ENCODE data around the gene CEMIP2.

Gene CEMIP2

DNA sequence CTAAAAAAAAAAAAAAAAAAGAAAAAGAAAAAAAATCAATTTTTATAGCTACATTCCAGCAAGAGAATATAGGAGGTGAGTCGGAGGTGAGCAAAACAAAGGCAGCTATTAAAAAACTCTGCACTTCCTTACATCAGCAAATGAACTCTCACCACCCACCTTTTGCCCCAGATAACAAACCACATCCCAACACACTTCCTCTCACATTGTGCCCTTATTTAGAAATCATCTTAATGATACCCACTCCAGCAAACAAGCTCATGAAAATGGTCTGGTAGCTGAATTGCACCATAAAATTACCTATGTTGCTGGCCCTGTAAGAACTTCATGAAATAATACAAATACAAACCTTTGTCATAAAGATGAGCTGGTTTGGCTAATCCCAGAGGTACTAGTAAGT lies 82.9 kb downstream of the CEMIP2 start:
- TF ChIP-seq, protein P1, sequence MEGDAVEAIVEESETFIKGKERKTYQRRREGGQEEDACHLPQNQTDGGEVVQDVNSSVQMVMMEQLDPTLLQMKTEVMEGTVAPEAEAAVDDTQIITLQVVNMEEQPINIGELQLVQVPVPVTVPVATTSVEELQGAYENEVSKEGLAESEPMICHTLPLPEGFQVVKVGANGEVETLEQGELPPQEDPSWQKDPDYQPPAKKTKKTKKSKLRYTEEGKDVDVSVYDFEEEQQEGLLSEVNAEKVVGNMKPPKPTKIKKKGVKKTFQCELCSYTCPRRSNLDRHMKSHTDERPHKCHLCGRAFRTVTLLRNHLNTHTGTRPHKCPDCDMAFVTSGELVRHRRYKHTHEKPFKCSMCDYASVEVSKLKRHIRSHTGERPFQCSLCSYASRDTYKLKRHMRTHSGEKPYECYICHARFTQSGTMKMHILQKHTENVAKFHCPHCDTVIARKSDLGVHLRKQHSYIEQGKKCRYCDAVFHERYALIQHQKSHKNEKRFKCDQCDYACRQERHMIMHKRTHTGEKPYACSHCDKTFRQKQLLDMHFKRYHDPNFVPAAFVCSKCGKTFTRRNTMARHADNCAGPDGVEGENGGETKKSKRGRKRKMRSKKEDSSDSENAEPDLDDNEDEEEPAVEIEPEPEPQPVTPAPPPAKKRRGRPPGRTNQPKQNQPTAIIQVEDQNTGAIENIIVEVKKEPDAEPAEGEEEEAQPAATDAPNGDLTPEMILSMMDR (IDR thresholded peaks at IDR 0.05; ENCODE audit: insufficient read depth, low read depth, low read length, missing control alignments): no peak
- no peak for DNase-seq (ENCODE audit: low read depth)
- H3K4me3 ChIP-seq (ENCODE audit: low read length): no peak overlapping the region

DNA sequence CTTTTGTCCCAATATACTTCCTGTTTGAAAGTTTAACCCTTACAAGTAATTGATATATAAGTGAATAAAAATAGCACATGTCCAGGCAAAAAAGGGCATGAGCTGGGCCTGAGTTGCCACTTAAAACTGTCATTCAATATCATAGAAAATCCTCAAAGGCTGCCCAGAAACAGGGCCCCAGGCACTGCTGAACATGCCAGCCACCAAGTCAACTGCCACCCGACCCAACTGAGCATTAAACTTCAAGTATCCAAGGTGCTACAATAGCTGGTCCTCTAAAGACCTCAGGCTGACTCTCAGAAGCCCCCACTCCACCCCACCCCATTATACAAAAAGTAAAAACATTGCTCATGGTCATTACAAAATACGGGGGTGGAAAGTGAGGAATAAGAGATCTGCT lies 83.7 kb downstream of the CEMIP2 start:
- no peak overlapping the region for H3K4me3 ChIP-seq (ENCODE audit: low read length)
- no peak for DNase-seq (ENCODE audit: low read depth)
- TF ChIP-seq, protein P1 (IDR thresholded peaks at IDR 0.05; ENCODE audit: insufficient read depth, low read depth, low read length, missing control alignments): no peak

DNA sequence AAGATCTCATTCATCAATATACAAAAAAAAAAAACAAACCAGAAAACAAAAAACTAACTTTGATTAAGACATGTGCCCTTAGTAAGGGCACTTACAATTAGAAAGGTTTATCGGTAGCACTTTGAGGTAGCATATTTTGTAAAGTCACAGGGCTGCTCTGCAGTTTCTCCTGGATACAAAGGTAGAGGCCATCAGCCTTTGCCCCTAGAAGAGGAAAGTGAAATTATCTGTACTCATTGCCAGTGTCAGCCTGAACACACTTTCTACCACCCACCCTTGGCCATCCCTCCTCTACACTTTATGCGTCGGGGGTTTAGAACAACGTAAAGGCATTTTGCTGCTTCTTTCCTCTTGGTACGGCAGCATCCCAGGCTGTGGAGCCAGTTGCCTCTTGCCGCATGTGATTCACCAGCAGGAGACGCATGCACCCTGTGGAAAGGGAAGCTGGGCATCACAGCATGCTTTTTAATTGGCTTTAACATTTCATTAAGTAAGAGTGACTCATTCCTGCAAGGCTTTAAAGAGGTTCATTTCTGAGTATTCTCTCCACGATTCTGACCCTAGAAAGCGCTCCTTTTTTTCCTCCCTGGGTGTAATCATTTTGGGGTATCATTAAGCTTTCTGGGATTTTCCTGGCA lies 84.6 kb downstream of the CEMIP2 start:
- DNase-seq (ENCODE audit: low read depth): peak; percentile 88
- H3K4me3 ChIP-seq (ENCODE audit: low read length): no peak overlapping the region
- TF ChIP-seq, protein P1 (IDR thresholded peaks at IDR 0.05; ENCODE audit: insufficient read depth, low read depth, low read length, missing control alignments): peak; percentile 87

DNA sequence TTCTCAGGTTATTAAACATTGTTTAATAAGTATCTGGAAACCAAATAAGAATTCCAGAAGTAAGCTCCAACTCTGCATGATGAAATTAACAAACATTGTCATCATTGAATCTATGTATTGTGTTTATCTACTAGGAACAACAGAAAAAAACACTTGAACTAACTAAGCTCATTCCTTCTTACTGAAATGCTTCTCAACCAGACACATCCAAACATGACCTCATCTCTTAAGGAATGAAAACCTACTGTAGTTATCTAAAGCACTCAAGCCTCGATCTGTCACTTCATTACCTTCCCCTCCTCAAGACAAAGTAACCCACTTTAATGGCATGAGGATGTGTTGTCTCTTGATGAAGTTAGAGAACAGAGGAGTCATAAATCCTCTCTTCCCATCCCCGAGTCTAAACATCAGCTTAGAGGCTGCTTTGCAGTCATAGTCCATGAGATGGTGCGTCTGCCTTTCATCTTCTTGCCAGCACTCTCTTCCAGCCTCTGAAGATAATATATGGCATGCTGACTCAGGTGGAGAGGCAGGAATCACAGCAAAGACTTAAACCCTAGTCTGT lies 86.5 kb downstream of the CEMIP2 start:
- H3K4me3 ChIP-seq (ENCODE audit: low read length): no peak overlapping the region
- TF ChIP-seq, protein P1 (IDR thresholded peaks at IDR 0.05; ENCODE audit: insufficient read depth, low read depth, low read length, missing control alignments): no peak
- peak; percentile 58 for DNase-seq (ENCODE audit: low read depth)

DNA sequence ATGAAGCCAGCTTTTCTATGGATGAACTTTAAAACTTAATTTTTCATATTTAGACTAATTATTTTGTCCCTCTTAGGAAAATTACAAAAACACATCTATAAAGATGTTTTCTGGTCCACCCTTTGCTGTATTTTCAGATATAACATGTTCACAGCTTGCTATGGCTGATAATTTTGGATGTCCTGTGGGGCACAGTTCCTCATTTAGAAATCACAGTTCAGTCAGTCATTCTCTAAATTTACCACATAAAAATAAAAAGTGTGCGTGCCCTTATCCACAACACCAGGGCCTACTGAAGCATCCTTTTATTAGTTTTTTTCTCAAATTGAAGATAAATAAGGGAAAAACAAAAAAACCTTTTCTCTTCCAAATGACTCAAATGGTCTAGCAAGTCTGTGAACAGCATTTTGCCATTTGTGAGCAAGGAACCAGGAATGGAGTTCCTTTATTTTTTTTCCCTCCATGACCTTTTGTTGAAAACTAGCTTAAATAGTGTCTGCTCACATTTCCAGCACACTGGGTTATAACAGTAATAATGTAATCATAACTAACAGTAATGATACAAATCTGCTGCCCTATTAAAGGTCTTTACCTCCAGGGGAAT lies 87.1 kb downstream of the CEMIP2 start:
- no peak for DNase-seq (ENCODE audit: low read depth)
- no peak overlapping the region for H3K4me3 ChIP-seq (ENCODE audit: low read length)
- TF ChIP-seq, protein P1 (IDR thresholded peaks at IDR 0.05; ENCODE audit: insufficient read depth, low read depth, low read length, missing control alignments): no peak

DNA sequence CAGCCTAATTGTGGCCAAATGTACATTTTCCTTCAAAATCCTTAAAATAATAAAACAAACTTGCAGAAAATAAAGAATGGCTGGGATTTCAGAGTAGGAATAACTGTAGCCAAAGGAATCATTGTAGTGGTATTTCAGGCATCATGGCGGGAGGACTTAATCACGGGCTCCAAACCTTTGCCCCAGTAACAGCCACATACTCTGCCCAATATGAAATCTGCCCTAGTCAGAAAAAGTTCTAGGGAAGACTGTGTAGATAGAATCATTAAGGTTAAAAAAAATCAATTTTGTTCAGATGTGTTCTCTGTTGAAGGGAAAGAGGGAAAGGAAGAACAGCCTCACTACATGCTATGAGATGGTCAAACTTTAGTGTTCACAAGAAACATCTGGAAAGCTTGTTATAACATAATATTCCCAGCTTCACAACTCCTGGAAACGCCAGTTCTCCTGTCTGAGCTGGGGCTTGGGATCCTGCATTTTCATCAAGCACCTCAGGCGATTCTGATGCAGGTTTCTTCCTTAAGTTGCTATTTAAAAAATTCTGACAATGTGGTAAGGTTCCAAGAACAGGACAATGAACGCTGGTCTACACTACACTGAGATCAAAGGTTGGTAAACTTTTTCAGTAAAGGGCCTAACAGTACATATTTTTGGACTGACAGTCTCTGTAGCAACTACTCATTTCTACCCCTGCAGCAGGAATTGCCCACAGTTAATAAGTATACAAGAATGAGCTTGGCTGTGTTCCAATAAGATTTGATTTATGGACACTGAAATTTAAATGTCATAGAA lies 87.9 kb downstream of the CEMIP2 start:
- TF ChIP-seq, protein P1 (IDR thresholded peaks at IDR 0.05; ENCODE audit: insufficient read depth, low read depth, low read length, missing control alignments): no peak
- DNase-seq (ENCODE audit: low read depth): peak; percentile 37
- no peak overlapping the region for H3K4me3 ChIP-seq (ENCODE audit: low read length)
